MCF 10A (cell line): Measurements from ENCODE around the gene STK16. TPM values are rescaled to one million over a fixed set of nuclear protein-coding genes. Genes with fewer than 3 reads are reported as not detected.

Source experiments
- BruUV-seq: library from RNA; stranded (reverse); fragments of 400-500 nt; replicated peaks from 2 replicates; lab custom pipeline; 2021; lab: Mats Ljungman, UMichigan
- CTCF ChIA-PET: fragments of 300-600 bp; sonication (Branson Sonifier 250); formaldehyde crosslinking; extraction: SDS; loops from one replicate; lab custom pipeline; 2021; ENCODE audit warnings: antibody characterized with exemption, inconsistent platforms; lab: Yijun Ruan, JAX
- POLR2A ChIA-PET: fragments of 300-600, 350-650 bp; sonication (Branson Sonifier 250); formaldehyde crosslinking; extraction: SDS; loops from one replicate; lab custom pipeline; 2020; ENCODE audit warnings: antibody characterized with exemption, inconsistent platforms; lab: Yijun Ruan, JAX
- DNase-seq: peaks from one replicate; pipeline ENCODE4 v3.0.0-alpha.2; 2018; ENCODE audit not compliant: unreplicated experiment
- H3K27ac Mint-ChIP-seq: one replicate; pipeline ENCODE4 v1.8.0; 2022; ENCODE audit warnings: mild to moderate bottlenecking, low read depth, mixed read lengths; ENCODE audit not compliant: unreplicated experiment
- H3K27me3 Mint-ChIP-seq: one replicate; pipeline ENCODE4 v1.8.0; 2022; ENCODE audit warnings: mixed read lengths; ENCODE audit not compliant: insufficient read depth, unreplicated experiment
- H3K36me3 Mint-ChIP-seq: one replicate; pipeline ENCODE4 v1.8.0; 2022; ENCODE audit warnings: mild to moderate bottlenecking, moderate library complexity, mixed read lengths; ENCODE audit not compliant: insufficient read depth, unreplicated experiment
- H3K4me1 Mint-ChIP-seq: one replicate; pipeline ENCODE4 v1.8.0; 2022; ENCODE audit warnings: mixed read lengths; ENCODE audit not compliant: insufficient read depth, unreplicated experiment
- H3K4me3 Mint-ChIP-seq: one replicate; pipeline ENCODE4 v1.8.0; 2022; ENCODE audit warnings: mild to moderate bottlenecking, moderate library complexity, mixed read lengths; ENCODE audit not compliant: unreplicated experiment
- H3K9me3 Mint-ChIP-seq: one replicate; pipeline ENCODE4 v1.8.0; 2022; ENCODE audit warnings: mixed read lengths; ENCODE audit not compliant: unreplicated experiment
- intact Hi-C: fragments of 100-400 bp; cut with micrococcal nuclease; formaldehyde crosslinking; loops from 2 replicates; pipeline ENCODE4 v1.14.1; 2022
- total RNA-seq: library from RNA; stranded (reverse); gene quantifications from 2 replicates; pipeline ENCODE4 v1.2.3, GENCODE V29; 2022
- TF ChIP-seq, protein P1 (sequence below): fragments of 200-600 bp; IDR thresholded peaks from one replicate; pipeline ENCODE4 v1.8.0; 2022; ENCODE audit warnings: antibody characterized with exemption, mild to moderate bottlenecking; ENCODE audit not compliant: unreplicated experiment

STK16 gene
- total RNA-seq, 1 experiment from 2014 or later, result 33.4 TPM

DNA sequence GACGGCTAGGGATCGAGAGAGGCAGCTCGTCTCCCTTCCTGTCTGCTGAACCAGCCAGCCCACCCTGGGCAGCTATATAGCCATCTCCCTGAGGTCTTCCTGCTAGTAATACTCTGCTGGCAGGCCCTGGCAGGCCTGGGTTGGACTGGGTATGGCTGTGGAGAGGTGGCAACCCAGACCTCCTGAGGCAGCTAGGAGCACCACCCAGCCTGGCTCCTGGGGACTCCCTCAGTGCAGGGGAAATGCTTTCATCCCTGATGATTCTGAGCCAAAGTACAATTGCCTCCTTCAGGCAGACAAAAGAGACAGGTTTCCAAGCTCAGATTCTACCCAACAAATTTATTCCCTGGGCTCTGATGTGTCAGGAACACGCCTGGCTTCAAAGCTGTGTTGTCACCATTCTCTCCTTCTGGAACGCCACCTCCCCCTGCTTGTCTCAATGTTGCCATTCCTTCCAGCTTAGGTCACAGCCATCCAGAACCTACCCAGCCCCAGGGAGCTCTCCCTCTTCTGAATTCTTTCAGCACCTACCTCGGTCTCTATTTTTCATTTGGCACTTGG, 29.2 kb downstream of the STK16 start:
- Mint-ChIP-seq H3K4me3 (peak overlapping the region; percentile 44), H3K9me3 (no peaks in the 10 kb centered on the region), H3K36me3 (no peaks in the 10 kb centered on the region), H3K27ac (peak overlapping the region; percentile 91), H3K27me3 (no peaks in the 10 kb centered on the region), H3K4me1 (peaks cover 34% of the 10 kb centered on the region)
- DNase-seq, result peak; percentile 65
- BruUV-seq, result TSS peak; percentile 81
- ChIA-PET POLR2A (interaction anchor here (0.8 to 10.0 kb wide), 11 partner anchors 10 to 269 kb away, joined by 3 to 263 read pairs (median 6); partner anchors contain the start of genes ABCB6, ANKZF1, ATG9A and CHPF), CTCF (interaction anchor here (0.6 to 18.2 kb wide), 9 partner anchors 13 to 244 kb away, joined by 3 to 445 read pairs (median 3); partner anchors contain the start of genes ANKZF1 and NHEJ1)
- intact Hi-C loops, result loop anchor here (1.0 kb wide), 1 partner anchor 21 kb away; the partner anchor contains the start of genes TUBA4A and TUBA4B
- TF ChIP-seq, protein P1, sequence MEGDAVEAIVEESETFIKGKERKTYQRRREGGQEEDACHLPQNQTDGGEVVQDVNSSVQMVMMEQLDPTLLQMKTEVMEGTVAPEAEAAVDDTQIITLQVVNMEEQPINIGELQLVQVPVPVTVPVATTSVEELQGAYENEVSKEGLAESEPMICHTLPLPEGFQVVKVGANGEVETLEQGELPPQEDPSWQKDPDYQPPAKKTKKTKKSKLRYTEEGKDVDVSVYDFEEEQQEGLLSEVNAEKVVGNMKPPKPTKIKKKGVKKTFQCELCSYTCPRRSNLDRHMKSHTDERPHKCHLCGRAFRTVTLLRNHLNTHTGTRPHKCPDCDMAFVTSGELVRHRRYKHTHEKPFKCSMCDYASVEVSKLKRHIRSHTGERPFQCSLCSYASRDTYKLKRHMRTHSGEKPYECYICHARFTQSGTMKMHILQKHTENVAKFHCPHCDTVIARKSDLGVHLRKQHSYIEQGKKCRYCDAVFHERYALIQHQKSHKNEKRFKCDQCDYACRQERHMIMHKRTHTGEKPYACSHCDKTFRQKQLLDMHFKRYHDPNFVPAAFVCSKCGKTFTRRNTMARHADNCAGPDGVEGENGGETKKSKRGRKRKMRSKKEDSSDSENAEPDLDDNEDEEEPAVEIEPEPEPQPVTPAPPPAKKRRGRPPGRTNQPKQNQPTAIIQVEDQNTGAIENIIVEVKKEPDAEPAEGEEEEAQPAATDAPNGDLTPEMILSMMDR, result no peak

DNA sequence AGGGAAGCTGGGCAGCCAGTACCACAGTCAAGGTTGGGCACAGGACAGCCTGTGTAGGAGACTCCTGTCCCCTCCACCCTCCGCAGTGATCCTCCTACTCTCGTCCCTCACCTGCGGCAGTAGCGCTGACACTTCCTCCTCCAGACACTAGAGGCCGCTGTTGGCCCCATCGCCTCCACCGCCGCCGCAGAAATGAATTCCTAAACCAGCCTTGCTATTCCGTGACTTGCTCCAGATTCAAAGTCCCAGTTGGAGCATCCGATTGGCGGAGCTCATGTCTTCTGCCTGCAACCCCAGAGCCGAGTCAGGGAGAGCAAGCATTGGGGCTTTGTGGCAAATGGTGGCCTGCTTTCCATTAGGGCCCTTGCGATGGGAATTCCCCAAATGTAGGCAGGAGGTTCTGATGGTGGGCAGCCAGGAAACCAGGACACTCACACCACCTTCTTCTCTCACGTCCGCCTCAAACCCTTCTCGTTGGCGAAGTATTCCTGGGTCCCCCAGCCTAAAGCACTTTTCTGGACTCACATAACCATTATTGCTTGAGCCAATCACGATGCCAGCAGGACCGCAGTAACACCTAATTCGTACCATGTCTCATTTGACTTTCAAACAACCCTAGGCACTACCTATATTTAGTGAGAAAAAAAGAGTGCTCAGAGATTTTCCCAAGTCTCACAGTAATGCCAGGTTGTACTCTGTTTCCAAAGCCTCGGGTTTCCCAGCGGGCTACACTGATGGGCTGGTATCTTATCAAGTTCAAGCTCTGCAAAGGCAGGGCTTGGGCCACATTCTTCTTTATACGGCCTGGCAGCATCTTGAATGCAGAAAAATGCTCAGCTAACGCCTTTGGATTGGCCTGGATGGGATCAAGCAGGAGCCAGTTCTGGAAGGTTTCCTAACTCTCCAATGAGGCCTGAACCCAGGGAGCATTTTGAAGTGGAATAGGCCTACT, 32.7 kb downstream of the STK16 start:
- Mint-ChIP-seq H3K4me3 (peak overlapping the region; percentile 29), H3K27ac (peak overlapping the region; percentile 86), H3K36me3 (peaks cover 24% of the 10 kb centered on the region), H3K4me1 (peaks cover 46% of the 10 kb centered on the region), H3K27me3 (no peaks in the 10 kb centered on the region), H3K9me3 (no peaks in the 10 kb centered on the region)
- intact Hi-C loops, result loop anchor here (2.0 to 5.0 kb wide), 3 partner anchors 17 to 101 kb away; partner anchors contain the start of genes ANKZF1, ATG9A, CNPPD1 and RETREG2
- peak; percentile 81 for DNase-seq
- POLR2A ChIA-PET, result interaction anchor here (0.5 to 10.0 kb wide), 16 partner anchors 9 to 416 kb away, joined by 3 to 263 read pairs (median 6); partner anchors contain the start of genes ABCB6, ANKZF1, ATG9A and CHPF
- no TSS peak for BruUV-seq
- CTCF ChIA-PET, result interaction anchor here (0.5 to 18.2 kb wide), 33 partner anchors 9 to 358 kb away, joined by 3 to 445 read pairs (median 4); partner anchors contain the start of genes ABCB6, CNPPD1, GLB1L and NHEJ1
- TF ChIP-seq, protein P1, result peak; percentile 89

DNA sequence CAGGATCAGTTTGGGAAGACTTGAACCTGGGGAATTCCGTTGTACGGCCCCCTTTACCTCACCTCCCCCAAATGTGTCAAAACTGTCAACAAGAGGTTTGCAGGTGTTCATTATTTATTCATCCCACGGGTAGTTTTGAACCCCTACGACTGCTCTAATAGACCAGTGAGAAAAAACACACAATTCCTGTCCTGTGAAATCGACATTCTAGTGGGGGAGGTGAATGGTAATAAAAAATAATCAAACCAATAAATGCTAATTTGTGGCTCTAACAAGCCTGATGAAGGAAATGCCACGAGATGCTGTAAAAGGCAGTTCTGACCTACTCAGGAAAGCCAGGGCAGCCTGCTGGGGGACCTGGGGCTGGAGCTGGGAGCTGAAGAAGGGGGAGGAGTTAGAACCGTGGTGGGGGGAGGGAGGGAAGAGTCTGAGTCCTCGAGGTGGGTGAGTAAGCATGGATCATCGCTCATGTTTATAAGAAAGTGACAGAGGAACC, 33.4 kb downstream of the STK16 start:
- TF ChIP-seq, protein P1, result no peak
- intact Hi-C loops, result loop anchor here (1.0 to 5.0 kb wide), 6 partner anchors 11 to 101 kb away; partner anchors contain the start of genes ANKZF1, ATG9A, CNPPD1 and RETREG2
- H3K4me1 Mint-ChIP-seq, result peaks cover 43% of the 10 kb centered on the region
- H3K27ac Mint-ChIP-seq, result peak overlapping the region; percentile 86
- CTCF ChIA-PET, result interaction anchor here (0.6 to 18.2 kb wide), 20 partner anchors 8 to 358 kb away, joined by 3 to 445 read pairs (median 6); partner anchors contain the start of genes CNPPD1, GLB1L, STK16 and TUBA4A
- peaks cover 31% of the 10 kb centered on the region for H3K36me3 Mint-ChIP-seq
- no peaks in the 10 kb centered on the region for H3K27me3 Mint-ChIP-seq
- H3K9me3 Mint-ChIP-seq, result no peaks in the 10 kb centered on the region
- DNase-seq, result no peak
- H3K4me3 Mint-ChIP-seq, result peak overlapping the region; percentile 86
- POLR2A ChIA-PET, result interaction anchor here (0.5 to 10.0 kb wide), 24 partner anchors 9 to 423 kb away, joined by 3 to 263 read pairs (median 4); partner anchors contain the start of genes ABCB6, ANKZF1, ATG9A and CHPF
- BruUV-seq, result TSS peak; percentile 55
